Activated B cell treated with CpG ODN at 0.5 μM for 24 hours (primary cell): ENCODE data around the gene PIERCE2. TPM values are rescaled to one million over a fixed set of nuclear protein-coding genes. Genes with fewer than 3 reads are reported as not detected.

Experiments
- ATAC-seq: fragments of 200-7000 bp; cut with Tn5 transposase; one replicate; pipeline ENCODE4 v1.10.0; 2021; ENCODE audit warnings: low read depth, mild to moderate bottlenecking, moderate library complexity
- CTCF ChIA-PET: fragments of 350-600 bp; sonication (Branson Sonifier 250); formaldehyde crosslinking; loops from one replicate; lab custom pipeline; 2021; ENCODE audit warnings: antibody characterized with exemption; lab: Charles Lee
- POLR2A ChIA-PET: fragments of 350-600 bp; sonication (Branson Sonifier 250); formaldehyde crosslinking; loops from one replicate; lab custom pipeline; 2021; ENCODE audit warnings: antibody characterized with exemption; lab: Charles Lee
- DNase-seq: peaks from one replicate; pipeline ENCODE4 v3.0.0; 2022
- H3K27ac Mint-ChIP-seq: one replicate; pipeline ENCODE4 v1.8.0; 2020; ENCODE audit warnings: mixed read lengths
- H3K27me3 Mint-ChIP-seq: one replicate; pipeline ENCODE4 v1.8.0; 2021; ENCODE audit warnings: mixed read lengths
- H3K36me3 Mint-ChIP-seq: one replicate; pipeline ENCODE4 v1.8.0; 2021; ENCODE audit warnings: low read depth, mixed read lengths
- H3K4me1 Mint-ChIP-seq: one replicate; pipeline ENCODE4 v1.8.0; 2021; ENCODE audit warnings: mixed read lengths
- H3K4me3 Mint-ChIP-seq: one replicate; pipeline ENCODE4 v1.8.0; 2020; ENCODE audit warnings: mild to moderate bottlenecking, mixed read lengths
- H3K9me3 Mint-ChIP-seq: one replicate; pipeline ENCODE4 v1.8.0; 2020; ENCODE audit warnings: mixed read lengths
- CTCF ChIP-seq: fragments of 200-600 bp; IDR thresholded peaks from one replicate; pipeline ENCODE4 v1.8.0; 2022; ENCODE audit warnings: antibody characterized with exemption, mild to moderate bottlenecking
- intact Hi-C: fragments of 100-400 bp; cut with micrococcal nuclease; formaldehyde crosslinking; loops from one replicate; pipeline ENCODE4 v1.15.1; 2024
- total RNA-seq: library from RNA; stranded (reverse); gene quantifications from 2 replicates; pipeline ENCODE4 v1.2.3, GENCODE V29; 2022

The PIERCE2 gene
- total RNA-seq, 1 donor from 2014 or later = 0.55 TPM

- CTCF ChIA-PET = interaction anchor here (1.0 kb wide), 1 partner anchor 23 kb away, joined by 3 read pairs; no protein-coding TSS in a partner anchor
- Mint-ChIP-seq H3K4me3 (no peak overlapping the region), H3K36me3 (peaks cover 3% of the 10 kb centered on the region), H3K9me3 (peaks cover 14% of the 10 kb centered on the region), H3K4me1 (no peaks in the 10 kb centered on the region), H3K27ac (no peak overlapping the region), H3K27me3 (peaks cover 6% of the 10 kb centered on the region)
- no peak for TF ChIP-seq CTCF
- ATAC-seq = no peak
- POLR2A ChIA-PET = no interaction called here
- intact Hi-C loops = no loop called here
- DNase-seq = no peak
Measured at GRCh38 chr15:55461447-55461846, 53.2 kb downstream of the PIERCE2 start.

GRCh38 chr15:55468321-55468720, 60.0 kb downstream of the PIERCE2 start:
- no peaks in the 10 kb centered on the region for H3K4me1 Mint-ChIP-seq
- ATAC-seq (no peak), DNase-seq (no peak)
- H3K36me3 Mint-ChIP-seq = no peaks in the 10 kb centered on the region
- ChIA-PET POLR2A (no interaction called here), CTCF (no interaction called here)
- intact Hi-C loops = no loop called here
- no peaks in the 10 kb centered on the region for H3K9me3 Mint-ChIP-seq
- no peaks in the 10 kb centered on the region for H3K27me3 Mint-ChIP-seq
- no peak for TF ChIP-seq CTCF
- no peak overlapping the region for H3K4me3 Mint-ChIP-seq
- no peak overlapping the region for H3K27ac Mint-ChIP-seq

Other genes with a start within 250 kb of the PIERCE2 start
- 90.0 and 99.5 TPM in 2 replicates for gene RSL24D1, start 211.6 kb upstream of the PIERCE2 start, total RNA-seq
- gene RAB27A, start 118.7 kb upstream of the PIERCE2 start, total RNA-seq = 26.7 and 28.6 TPM in 2 replicates
- 10.7 and 12.6 TPM in 2 replicates for gene PIGBOS1, start 89.4 kb upstream of the PIERCE2 start, total RNA-seq
- 29.8 and 31.2 TPM in 2 replicates for gene PIGB, start 89.3 kb upstream of the PIERCE2 start, total RNA-seq
- gene CCPG1, start 136 bp upstream of the PIERCE2 start, total RNA-seq = 11.9 and 16.2 TPM in 2 replicates
- gene DNAAF4, start 99.7 kb downstream of the PIERCE2 start, total RNA-seq = 0.20 TPM in 1 of 2 replicates, not detected in the other
- gene PYGO1, start 179.8 kb downstream of the PIERCE2 start, total RNA-seq = 0.02 TPM in 2 replicates